VCaP (cell line): ENCODE results near the gene UBTF.

ENCODE experiments used
- H3K27ac ChIP-seq: fragments of 450-650 bp; 2 replicates; pipeline ENCODE4 v1.5.1; 2017
- TF ChIP-seq, protein P1 (sequence below): fragments of 450-650 bp; conservative IDR thresholded peaks from 2 replicates; pipeline ENCODE4 v1.5.1; 2017; ENCODE audit warnings: mild to moderate bottlenecking, moderate library complexity

UBTF gene

DNA sequence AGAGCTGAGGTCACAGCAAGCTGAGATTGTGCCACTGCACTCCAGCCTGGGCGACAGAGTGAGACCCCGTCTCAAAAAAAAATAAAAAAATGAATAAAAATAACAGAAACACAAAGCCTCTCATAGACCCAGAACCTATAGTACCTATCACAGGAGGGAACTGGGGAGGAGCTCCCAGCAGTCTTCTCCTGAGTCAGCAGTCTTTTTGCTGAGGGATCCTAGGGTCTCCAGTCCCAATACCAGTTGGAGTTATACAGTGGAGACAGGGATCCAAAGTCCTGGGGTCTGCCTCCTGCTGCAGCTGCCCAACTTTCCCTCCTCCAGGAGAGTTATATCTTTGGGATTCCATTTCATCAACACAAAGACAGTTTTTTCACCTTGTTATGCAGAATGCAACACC lies 36.5 kb downstream of the UBTF start:
- TF ChIP-seq, protein P1, sequence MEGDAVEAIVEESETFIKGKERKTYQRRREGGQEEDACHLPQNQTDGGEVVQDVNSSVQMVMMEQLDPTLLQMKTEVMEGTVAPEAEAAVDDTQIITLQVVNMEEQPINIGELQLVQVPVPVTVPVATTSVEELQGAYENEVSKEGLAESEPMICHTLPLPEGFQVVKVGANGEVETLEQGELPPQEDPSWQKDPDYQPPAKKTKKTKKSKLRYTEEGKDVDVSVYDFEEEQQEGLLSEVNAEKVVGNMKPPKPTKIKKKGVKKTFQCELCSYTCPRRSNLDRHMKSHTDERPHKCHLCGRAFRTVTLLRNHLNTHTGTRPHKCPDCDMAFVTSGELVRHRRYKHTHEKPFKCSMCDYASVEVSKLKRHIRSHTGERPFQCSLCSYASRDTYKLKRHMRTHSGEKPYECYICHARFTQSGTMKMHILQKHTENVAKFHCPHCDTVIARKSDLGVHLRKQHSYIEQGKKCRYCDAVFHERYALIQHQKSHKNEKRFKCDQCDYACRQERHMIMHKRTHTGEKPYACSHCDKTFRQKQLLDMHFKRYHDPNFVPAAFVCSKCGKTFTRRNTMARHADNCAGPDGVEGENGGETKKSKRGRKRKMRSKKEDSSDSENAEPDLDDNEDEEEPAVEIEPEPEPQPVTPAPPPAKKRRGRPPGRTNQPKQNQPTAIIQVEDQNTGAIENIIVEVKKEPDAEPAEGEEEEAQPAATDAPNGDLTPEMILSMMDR: no peak
- H3K27ac ChIP-seq: peak overlapping the region; percentile 53

DNA sequence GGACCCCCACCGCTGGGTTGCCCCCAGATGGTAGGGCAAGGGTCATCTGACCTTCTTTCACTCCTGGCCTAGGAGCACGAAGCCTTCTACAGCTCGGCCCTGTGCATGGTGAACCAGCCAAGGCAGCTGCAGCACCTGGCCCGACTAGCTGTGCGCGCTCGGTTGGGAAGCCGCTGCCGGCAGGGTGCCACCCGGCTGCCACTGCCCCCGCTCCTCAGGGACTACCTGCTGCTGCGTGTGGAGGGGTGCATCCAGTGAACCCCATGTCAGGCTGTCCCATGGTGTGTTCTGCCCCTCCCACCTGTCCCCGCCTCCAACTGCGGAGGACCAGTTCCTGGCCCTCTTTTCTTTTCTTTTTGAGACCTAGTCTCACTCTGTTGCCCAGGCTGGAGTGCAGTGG lies 41.3 kb downstream of the UBTF start:
- TF ChIP-seq, protein P1: no peak
- no peak overlapping the region for H3K27ac ChIP-seq

DNA sequence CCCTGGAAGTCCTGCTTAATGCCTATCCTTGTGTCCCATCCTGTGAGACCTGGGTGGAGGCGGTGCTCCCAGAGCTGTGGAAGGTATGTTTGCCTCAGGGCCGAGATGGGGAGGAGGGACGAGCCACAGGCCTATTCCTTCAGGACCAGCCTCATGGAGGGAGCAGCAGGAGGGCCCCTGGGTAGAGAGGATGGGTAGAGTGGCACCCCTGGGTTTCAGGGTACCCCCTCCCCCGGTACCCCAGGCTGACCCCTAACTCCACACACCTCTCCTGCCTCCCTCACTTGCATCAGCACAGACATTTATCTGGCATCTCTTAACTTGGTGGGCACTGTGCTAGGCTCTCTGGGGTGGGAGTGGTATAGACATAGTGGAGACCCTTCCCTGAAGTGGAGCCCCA lies 41.8 kb downstream of the UBTF start:
- TF ChIP-seq, protein P1: no peak
- H3K27ac ChIP-seq: no peak overlapping the region

DNA sequence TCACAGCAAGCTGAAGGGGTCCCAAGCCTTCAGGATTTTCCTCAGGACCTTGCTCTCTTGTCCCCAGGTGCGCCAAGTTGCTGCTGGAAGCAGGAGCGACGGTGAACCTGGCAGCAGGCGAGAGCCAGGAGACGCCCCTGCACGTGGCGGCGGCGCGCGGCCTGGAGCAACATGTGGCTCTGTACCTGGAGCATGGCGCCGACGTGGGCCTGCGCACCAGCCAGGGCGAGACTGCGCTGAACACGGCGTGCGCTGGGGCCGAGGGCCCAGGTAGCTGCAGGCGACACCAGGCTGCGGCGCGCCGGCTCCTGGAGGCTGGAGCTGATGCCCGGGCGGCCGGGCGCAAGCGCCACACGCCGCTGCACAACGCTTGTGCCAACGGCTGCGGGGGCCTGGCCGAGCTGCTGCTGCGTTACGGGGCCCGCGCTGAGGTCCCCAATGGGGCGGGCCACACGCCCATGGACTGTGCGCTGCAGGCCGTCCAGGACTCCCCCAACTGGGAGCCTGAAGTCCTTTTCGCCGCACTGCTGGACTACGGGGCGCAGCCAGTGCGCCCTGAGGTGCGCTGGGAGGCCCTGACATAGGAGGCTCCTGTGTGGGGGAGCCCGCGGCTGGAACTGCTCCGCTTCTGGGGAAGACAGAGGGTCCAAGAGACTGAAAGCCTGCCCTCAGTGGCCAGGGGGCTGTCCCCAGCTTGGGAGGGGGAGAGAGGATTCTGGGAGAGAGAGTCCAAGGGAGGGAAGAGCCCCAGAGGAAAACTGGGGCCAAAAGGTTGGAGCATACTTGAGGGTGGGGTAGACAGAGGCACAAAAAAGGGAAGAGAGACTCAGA lies 42.6 kb downstream of the UBTF start:
- no peak overlapping the region for H3K27ac ChIP-seq
- TF ChIP-seq, protein P1: no peak

DNA sequence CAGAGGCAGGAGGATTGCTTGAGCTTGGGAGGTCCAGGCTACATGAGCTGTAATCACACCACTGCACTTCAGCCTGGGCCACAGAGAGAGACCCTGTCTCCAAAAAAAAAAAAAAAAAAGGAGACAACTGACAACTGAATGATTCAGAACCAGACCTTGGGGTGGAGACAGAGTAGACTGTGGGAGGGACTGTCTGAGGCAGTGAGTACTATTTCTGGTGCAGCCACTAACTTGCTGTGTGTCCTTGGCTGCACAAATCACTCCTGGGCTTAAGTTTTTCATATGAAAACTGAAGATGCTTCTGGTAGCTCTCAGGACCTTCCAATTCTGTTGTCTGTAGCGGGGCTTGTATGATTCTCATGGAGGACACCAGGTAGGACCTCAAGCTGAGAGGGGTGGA lies 43.2 kb downstream of the UBTF start:
- TF ChIP-seq, protein P1: no peak
- H3K27ac ChIP-seq: no peak overlapping the region

DNA sequence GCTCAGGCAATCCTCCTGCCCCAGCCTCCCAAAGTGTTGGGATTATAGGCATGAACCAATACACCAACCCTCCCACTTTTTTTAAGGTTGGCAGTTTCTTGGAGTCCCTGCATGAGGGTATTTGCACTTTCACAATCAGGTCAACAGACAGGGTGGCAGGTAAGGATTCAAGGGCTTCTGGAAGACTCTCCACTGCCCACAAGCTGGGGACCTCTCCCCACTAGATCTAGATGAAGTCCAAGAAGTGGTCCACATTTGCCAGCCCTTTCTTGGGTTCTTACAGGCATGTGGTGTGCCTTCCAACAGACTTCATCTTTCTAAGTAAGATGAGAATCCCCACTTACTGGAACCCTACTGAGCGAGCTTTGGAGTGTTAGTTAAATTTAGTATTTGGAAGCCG lies 45.0 kb downstream of the UBTF start:
- TF ChIP-seq, protein P1: no peak
- no peak overlapping the region for H3K27ac ChIP-seq

DNA sequence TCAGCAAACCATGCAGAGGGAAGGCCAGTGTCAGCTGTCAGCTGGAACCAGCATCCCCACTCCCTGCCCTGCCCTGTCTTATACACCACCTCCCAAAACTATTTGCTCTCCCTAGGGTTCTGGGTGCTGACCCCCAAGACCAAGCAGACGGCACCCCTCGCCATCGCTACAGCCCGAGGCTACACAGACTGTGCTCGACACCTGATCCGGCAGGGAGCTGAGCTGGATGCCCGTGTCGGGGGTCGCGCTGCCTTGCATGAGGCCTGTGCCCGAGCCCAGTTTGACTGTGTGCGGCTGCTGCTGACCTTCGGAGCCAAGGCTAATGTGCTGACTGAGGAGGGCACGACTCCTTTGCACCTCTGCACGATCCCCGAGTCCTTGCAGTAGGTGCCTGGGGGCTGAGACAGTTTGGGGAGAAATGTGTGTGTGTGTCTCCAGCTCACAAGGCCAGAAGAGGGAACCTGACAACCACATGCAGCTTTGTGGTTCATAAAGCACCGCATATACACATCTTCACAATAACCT lies 47.5 kb downstream of the UBTF start:
- H3K27ac ChIP-seq: peak overlapping the region; percentile 63
- TF ChIP-seq, protein P1: no peak
